SU-DHL-6 (cell line): ENCODE data around the gene SFMBT2.

Source experiments
- EZH2phosphoT487 ChIP-seq: fragments of 200-600 bp; sonication (generic), shearing (Covaris generic); conservative IDR thresholded peaks from 2 replicates; pipeline ENCODE4 v1.6.1; 2018; ENCODE audit warnings: mild to moderate bottlenecking, antibody characterized with exemption, low read length, moderate library complexity, mixed read lengths
- TF ChIP-seq, protein P1 (sequence below): fragments of 200-600 bp; sonication (generic); IDR thresholded peaks from one replicate; pipeline ENCODE4 v1.5.1; 2017; ENCODE audit warnings: antibody characterized with exemption, mild to moderate bottlenecking, low read length, moderate library complexity; ENCODE audit not compliant: insufficient read depth, poor library complexity, severe bottlenecking

DNA sequence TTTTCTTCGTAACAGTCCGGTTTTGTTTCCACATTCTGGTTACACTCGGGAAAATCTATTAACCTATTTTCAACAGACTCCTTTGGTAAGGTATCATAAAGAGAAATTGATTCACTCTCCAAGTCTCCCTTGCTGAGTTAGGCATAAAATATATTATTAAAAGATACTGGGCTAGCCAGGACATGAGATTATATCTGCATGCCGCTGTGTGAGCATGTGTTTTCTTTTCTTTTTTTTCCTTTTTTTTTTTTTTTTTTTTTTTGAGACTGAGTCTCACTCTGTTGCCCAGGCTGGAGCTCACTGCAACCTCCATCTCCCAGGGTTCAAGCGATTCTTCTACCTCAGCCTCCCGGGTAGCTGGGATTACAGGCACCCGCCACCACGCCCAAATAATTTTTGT, 23.0 kb upstream of the SFMBT2 start:
- no peak for TF ChIP-seq EZH2phosphoT487
- TF ChIP-seq, protein P1, sequence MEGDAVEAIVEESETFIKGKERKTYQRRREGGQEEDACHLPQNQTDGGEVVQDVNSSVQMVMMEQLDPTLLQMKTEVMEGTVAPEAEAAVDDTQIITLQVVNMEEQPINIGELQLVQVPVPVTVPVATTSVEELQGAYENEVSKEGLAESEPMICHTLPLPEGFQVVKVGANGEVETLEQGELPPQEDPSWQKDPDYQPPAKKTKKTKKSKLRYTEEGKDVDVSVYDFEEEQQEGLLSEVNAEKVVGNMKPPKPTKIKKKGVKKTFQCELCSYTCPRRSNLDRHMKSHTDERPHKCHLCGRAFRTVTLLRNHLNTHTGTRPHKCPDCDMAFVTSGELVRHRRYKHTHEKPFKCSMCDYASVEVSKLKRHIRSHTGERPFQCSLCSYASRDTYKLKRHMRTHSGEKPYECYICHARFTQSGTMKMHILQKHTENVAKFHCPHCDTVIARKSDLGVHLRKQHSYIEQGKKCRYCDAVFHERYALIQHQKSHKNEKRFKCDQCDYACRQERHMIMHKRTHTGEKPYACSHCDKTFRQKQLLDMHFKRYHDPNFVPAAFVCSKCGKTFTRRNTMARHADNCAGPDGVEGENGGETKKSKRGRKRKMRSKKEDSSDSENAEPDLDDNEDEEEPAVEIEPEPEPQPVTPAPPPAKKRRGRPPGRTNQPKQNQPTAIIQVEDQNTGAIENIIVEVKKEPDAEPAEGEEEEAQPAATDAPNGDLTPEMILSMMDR, result no peak
